Bronchial epithelial cell (primary cell): Measurements from ENCODE around the gene GFRA4. TPM values are rescaled to one million over a fixed set of nuclear protein-coding genes. Genes with fewer than 3 reads are reported as not detected.
A peak's percentile ranks its signal among the peaks of the same experiment; 100 is the strongest.

Experiments
- DNase-seq: peaks from one replicate; pipeline ENCODE4 v3.0.0-alpha.2; 2010; ENCODE audit warnings: low read depth
- FAIRE-seq: peaks from 2 replicates; lab custom pipeline; 2011; peaks lifted over from hg19 to GRCh38; lab: Jason Lieb, UNC
- H3K27me3 ChIP-seq: 2 replicates; pipeline ENCODE4 v1.5.1; 2011; ENCODE audit warnings: low read length; ENCODE audit not compliant: control insufficient read depth, insufficient read depth
- H3K36me3 ChIP-seq: 2 replicates; pipeline ENCODE4 v1.5.1; 2011; ENCODE audit warnings: low read length; ENCODE audit not compliant: control insufficient read depth, insufficient read depth
- H3K4me3 ChIP-seq: 2 replicates; pipeline ENCODE4 v1.5.1; 2011; ENCODE audit warnings: mild to moderate bottlenecking, low read depth, low read length, control low read depth
- CTCF ChIP-seq: IDR thresholded peaks from 2 replicates; pipeline ENCODE4 v1.5.1; 2011; ENCODE audit warnings: mild to moderate bottlenecking, moderate library complexity, low read length, control low read depth, inconsistent platforms; ENCODE audit not compliant: insufficient read depth, severe bottlenecking
- total RNA-seq: library from RNA; depleted of rRNA; stranded (reverse); fragments of >200 nt; gene quantifications from 2 replicates; pipeline ENCODE4 v1.2.1, GENCODE V29; 2014

The GFRA4 gene
- total RNA-seq, 1 donor from 2014 or later, result not detected

- TF ChIP-seq CTCF, result no peak
- FAIRE-seq, result no peak
- no peak for DNase-seq
- Histone ChIP-seq H3K36me3 (peaks cover 5% of the 10 kb centered on the region), H3K4me3 (no peak overlapping the region), H3K27me3 (no peaks in the 10 kb centered on the region)
Measured at GRCh38 chr20:3651204-3651962, 11.8 kb downstream of the GFRA4 start.

- no peaks in the 10 kb centered on the region for H3K27me3 ChIP-seq
- H3K36me3 ChIP-seq, result peaks cover 15% of the 10 kb centered on the region
- DNase-seq (no peak), FAIRE-seq (no peak)
- TF ChIP-seq CTCF, result no peak
- H3K4me3 ChIP-seq, result no peak overlapping the region
Measured at GRCh38 chr20:3648951-3649350, 14.2 kb downstream of the GFRA4 start.

GRCh38 chr20:3647473-3647872 lies 15.7 kb downstream of the GFRA4 start:
- DNase-seq (no peak), FAIRE-seq (no peak)
- H3K4me3 ChIP-seq, result no peak overlapping the region
- H3K36me3 ChIP-seq, result peaks cover 15% of the 10 kb centered on the region
- H3K27me3 ChIP-seq, result no peaks in the 10 kb centered on the region
- no peak for TF ChIP-seq CTCF

- Histone ChIP-seq H3K36me3 (peaks cover 15% of the 10 kb centered on the region), H3K4me3 (no peak overlapping the region), H3K27me3 (no peaks in the 10 kb centered on the region)
- no peak for TF ChIP-seq CTCF
- FAIRE-seq, result no peak
- no peak for DNase-seq
Measured at GRCh38 chr20:3646651-3647050, 16.5 kb downstream of the GFRA4 start.

- DNase-seq (peak; percentile 20), FAIRE-seq (no peak)
- TF ChIP-seq CTCF, result no peak
- Histone ChIP-seq H3K4me3 (no peak overlapping the region), H3K27me3 (no peaks in the 10 kb centered on the region), H3K36me3 (peaks cover 15% of the 10 kb centered on the region)
Measured at GRCh38 chr20:3646067-3646440, 17.1 kb downstream of the GFRA4 start.
